Loucy (cell line): ENCODE results near the gene GCG.

Source experiments
- H2AFZ ChIP-seq: fragments of 200-600 bp; sonication (generic); 2 replicates; pipeline ENCODE4 v1.6.0; 2016; ENCODE audit warnings: antibody characterized with exemption, mild to moderate bottlenecking, low read length, moderate library complexity
- H3F3A ChIP-seq: fragments of 200-600 bp; 2 replicates; pipeline ENCODE4 v1.6.0; 2016; ENCODE audit warnings: antibody characterized with exemption, low read depth, mild to moderate bottlenecking
- H3K27me3 ChIP-seq: fragments of 200-600 bp; sonication (generic); 2 replicates; pipeline ENCODE4 v1.6.1; 2014; ENCODE audit warnings: low read length, mild to moderate bottlenecking; ENCODE audit not compliant: insufficient read depth, poor library complexity, severe bottlenecking
- H3K36me3 ChIP-seq: fragments of 200-600 bp; sonication (generic); 2 replicates; pipeline ENCODE4 v1.6.1; 2016; ENCODE audit warnings: low read length; ENCODE audit not compliant: insufficient read depth
- H3K4me1 ChIP-seq: fragments of 200-600 bp; sonication (generic); 2 replicates; pipeline ENCODE4 v1.5.1; 2014; ENCODE audit warnings: low read length, mild to moderate bottlenecking; ENCODE audit not compliant: insufficient read depth, poor library complexity, severe bottlenecking
- H3K4me2 ChIP-seq: fragments of 200-600 bp; sonication (generic); 2 replicates; pipeline ENCODE4 v1.6.0; 2014; ENCODE audit warnings: antibody characterized with exemption, low read length, low read depth, mild to moderate bottlenecking; ENCODE audit not compliant: poor library complexity, severe bottlenecking
- H3K4me3 ChIP-seq: fragments of 200-600 bp; sonication (generic); 2 replicates; pipeline ENCODE4 v1.5.1; 2014; ENCODE audit warnings: low read length, mild to moderate bottlenecking, mixed read lengths; ENCODE audit not compliant: poor library complexity, severe bottlenecking
- H3K79me2 ChIP-seq: fragments of 200-600 bp; sonication (generic); 2 replicates; pipeline ENCODE4 v1.6.1; 2014; ENCODE audit warnings: low read length; ENCODE audit not compliant: insufficient read depth
- H3K9ac ChIP-seq: fragments of 200-600 bp; sonication (generic); 2 replicates; pipeline ENCODE4 v1.6.0; 2014; ENCODE audit warnings: mild to moderate bottlenecking, low read depth, low read length, moderate library complexity; ENCODE audit not compliant: poor library complexity, severe bottlenecking
- H3K9me2 ChIP-seq: fragments of 200-600 bp; sonication (generic); replicated peaks from 2 replicates; pipeline ENCODE4 v1.6.1; 2016; ENCODE audit warnings: low read depth, low read length, mixed read lengths
- H3K9me3 ChIP-seq: fragments of 200-600 bp; sonication (generic); 2 replicates; pipeline ENCODE4 v1.6.1; 2014; ENCODE audit warnings: mild to moderate bottlenecking, antibody characterized with exemption, low read length, low read depth; ENCODE audit not compliant: insufficient read depth
- H4K20me1 ChIP-seq: fragments of 200-600 bp; sonication (generic); 2 replicates; pipeline ENCODE4 v1.6.0; 2014; ENCODE audit warnings: antibody characterized with exemption, low read length, mild to moderate bottlenecking; ENCODE audit not compliant: insufficient read depth, poor library complexity, severe bottlenecking
- CTCF ChIP-seq: fragments of 200-600 bp; sonication (generic); conservative IDR thresholded peaks from 2 replicates; pipeline ENCODE4 v1.5.1; 2014; ENCODE audit warnings: mild to moderate bottlenecking, antibody characterized with exemption, low read length
- EZH2phosphoT487 ChIP-seq: fragments of 200-600 bp; IDR thresholded peaks from 2 replicates; pipeline ENCODE4 v1.6.1; 2018; ENCODE audit warnings: antibody characterized with exemption, mild to moderate bottlenecking, moderate library complexity, borderline replicate concordance

The GCG gene

GRCh38 chr2:162152147-162152546, at the start of gene GCG:
Gene GCG (minus strand): TSS chr2:162152247. CDS start chr2:162149178, 3,069 bp downstream.
- TF ChIP-seq CTCF (no peak), EZH2phosphoT487 (no peak)
- H3F3A ChIP-seq = no peaks in the 10 kb centered on the region

GRCh38 chr2:162200636-162201035, 48.6 kb upstream of the GCG start:
- Histone ChIP-seq H3K27me3 (no peaks in the 10 kb centered on the region), H3F3A (no peaks in the 10 kb centered on the region), H3K9me2 (no peaks in the 10 kb centered on the region), H3K4me2 (no peak overlapping the region), H2AFZ (no peak overlapping the region), H3K9ac (no peak overlapping the region), H3K4me1 (no peaks in the 10 kb centered on the region), H3K9me3 (no peaks in the 10 kb centered on the region), H3K79me2 (no peaks in the 10 kb centered on the region), H4K20me1 (no peaks in the 10 kb centered on the region), H3K4me3 (no peak overlapping the region), H3K36me3 (no peaks in the 10 kb centered on the region)
- no peak for TF ChIP-seq CTCF
- TF ChIP-seq EZH2phosphoT487 = no peak

More at GRCh38 chr2:162152147-162152546, at the start of gene GCG:
- Histone ChIP-seq H3K9me3 (no peaks in the 10 kb centered on the region), H3K27me3 (no peaks in the 10 kb centered on the region), H3K4me2 (no peak within 1 kb of the TSS), H3K36me3 (no peaks in the 10 kb centered on the region), H3K79me2 (no peaks in the 10 kb centered on the region), H3K4me3 (no peak within 1 kb of the TSS), H3K9ac (no peak within 1 kb of the TSS), H3K4me1 (no peaks in the 10 kb centered on the region), H3K9me2 (no peaks in the 10 kb centered on the region), H2AFZ (no peak within 1 kb of the TSS; the same call in 1 of the 2 replicates), H4K20me1 (no peaks in the 10 kb centered on the region)

- no peaks in the 10 kb centered on the region for H3K79me2 ChIP-seq
- TF ChIP-seq EZH2phosphoT487 (no peak), CTCF (no peak)
- no peaks in the 10 kb centered on the region for H3K27me3 ChIP-seq
- no peak overlapping the region for H3K4me3 ChIP-seq
- no peaks in the 10 kb centered on the region for H4K20me1 ChIP-seq
- H3K9ac ChIP-seq = no peak overlapping the region
- no peak overlapping the region for H2AFZ ChIP-seq
- no peaks in the 10 kb centered on the region for H3F3A ChIP-seq
- H3K9me3 ChIP-seq = no peaks in the 10 kb centered on the region
- H3K36me3 ChIP-seq = no peaks in the 10 kb centered on the region
- no peaks in the 10 kb centered on the region for H3K9me2 ChIP-seq
- H3K4me2 ChIP-seq = no peak overlapping the region
- H3K4me1 ChIP-seq = no peaks in the 10 kb centered on the region
These were observed 47.9 kb upstream of the GCG start for GRCh38 chr2:162199913-162200312.
